RWPE1 (cell line): Measurements from ENCODE around the gene GLIPR2.

ENCODE experiments used
- CTCF ChIA-PET: fragments of 350-600 bp; sonication (Branson Sonifier 250); formaldehyde crosslinking; extraction: SDS; loops from one replicate; lab custom pipeline; 2021; lab: Yijun Ruan, JAX
- POLR2A ChIA-PET: fragments of 400-600 bp; formaldehyde crosslinking; extraction: SDS; loops from one replicate; lab custom pipeline; 2020; ENCODE audit warnings: antibody characterized with exemption; ENCODE audit not compliant: low non-redundant PET; lab: Yijun Ruan, JAX
- DNase-seq: peaks from one replicate; pipeline ENCODE4 v3.0.0; 2012; ENCODE audit warnings: low spot score
- H3K27ac ChIP-seq: fragments of 450-650 bp; 2 replicates; pipeline ENCODE4 v1.5.1; 2017
- CTCF ChIP-seq: fragments of 450-650 bp; conservative IDR thresholded peaks from 2 replicates; pipeline ENCODE4 v1.5.1; 2017; ENCODE audit warnings: low read depth, mild to moderate bottlenecking

GLIPR2 gene

GRCh38 chr9:36140086-36141084, 3.9 kb downstream of the GLIPR2 start:
- TF ChIP-seq CTCF = no peak
- POLR2A ChIA-PET = no interaction called here
- DNase-seq = no peak
- no peak overlapping the region for H3K27ac ChIP-seq
- CTCF ChIA-PET = interaction anchor here (0.6 to 2.2 kb wide), 3 partner anchors 26 to 39 kb away, joined by 3 to 4 read pairs (median 3); partner anchors contain the start of gene CCIN

GRCh38 chr9:36141288-36141687, 4.8 kb downstream of the GLIPR2 start:
- POLR2A ChIA-PET = no interaction called here
- CTCF ChIA-PET = interaction anchor here (0.5 to 2.2 kb wide), 3 partner anchors 28 to 209 kb away, joined by 3 to 4 read pairs (median 3); partner anchors contain the start of gene CCIN
- H3K27ac ChIP-seq = no peak overlapping the region
- DNase-seq = no peak
- TF ChIP-seq CTCF = no peak

GRCh38 chr9:36141761-36142160, 5.2 kb downstream of the GLIPR2 start:
- ChIA-PET CTCF (interaction anchor here (0.5 kb wide), 2 partner anchors 54 to 210 kb away, joined by 3 read pairs; no protein-coding TSS in a partner anchor), POLR2A (no interaction called here)
- no peak for DNase-seq
- no peak overlapping the region for H3K27ac ChIP-seq
- TF ChIP-seq CTCF = no peak

GRCh38 chr9:36142510-36143244, 6.1 kb downstream of the GLIPR2 start:
- H3K27ac ChIP-seq = no peak overlapping the region
- POLR2A ChIA-PET = no interaction called here
- TF ChIP-seq CTCF = no peak
- CTCF ChIA-PET = interaction anchor here (0.6 kb wide), 1 partner anchor 28 kb away, joined by 3 read pairs; no protein-coding TSS in a partner anchor
- no peak for DNase-seq

- ChIA-PET CTCF (interaction anchor here (0.6 kb wide), 1 partner anchor 28 kb away, joined by 3 read pairs; no protein-coding TSS in a partner anchor), POLR2A (no interaction called here)
- H3K27ac ChIP-seq = no peak overlapping the region
- no peak for DNase-seq
- TF ChIP-seq CTCF = no peak
Observed at GRCh38 chr9:36143245-36143641, 6.7 kb downstream of the GLIPR2 start.
